ENCODE data around the gene KCNRG.
"Not testable (repeated sequence)": the region's sequence is repeated elsewhere in the genome, so short reads cannot be mapped to it uniquely, and the experiment has no call there.

The KCNRG gene, protein sequence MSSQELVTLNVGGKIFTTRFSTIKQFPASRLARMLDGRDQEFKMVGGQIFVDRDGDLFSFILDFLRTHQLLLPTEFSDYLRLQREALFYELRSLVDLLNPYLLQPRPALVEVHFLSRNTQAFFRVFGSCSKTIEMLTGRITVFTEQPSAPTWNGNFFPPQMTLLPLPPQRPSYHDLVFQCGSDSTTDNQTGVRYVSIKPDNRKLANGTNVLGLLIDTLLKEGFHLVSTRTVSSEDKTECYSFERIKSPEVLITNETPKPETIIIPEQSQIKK

GRCh38 chr13:50015258-50015657, at the start of gene KCNRG:
TSS of gene KCNRG (plus strand) at chr13:50015444. CDS start at chr13:50015494, 50 bp downstream.
- DNase-seq (ENCODE audit: low spot score), result no peak

DNA sequence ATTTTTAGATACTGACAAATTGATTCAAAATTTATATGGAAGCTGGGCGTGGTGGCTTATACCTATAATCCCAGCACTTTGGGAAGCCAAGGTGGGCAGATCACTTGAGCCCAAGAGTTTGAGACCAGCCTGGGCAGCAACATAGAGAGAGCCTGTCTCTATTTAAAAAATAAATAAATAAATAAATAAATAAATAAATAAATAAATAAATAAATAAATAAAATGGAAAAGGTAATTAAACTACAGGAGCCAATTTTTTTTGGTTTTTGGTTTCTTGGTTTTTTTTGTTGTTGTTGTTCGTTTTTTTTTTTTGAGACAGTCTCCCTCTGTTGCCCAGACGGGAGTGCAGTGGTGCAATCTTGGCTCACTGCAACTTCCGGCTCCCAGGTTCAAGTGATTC, 47.8 kb upstream of the KCNRG start:
- DNase-seq (ENCODE audit: low spot score), result no peak

GRCh38 chr13:49972709-49973108, 42.5 kb upstream of the KCNRG start:
- DNase-seq (ENCODE audit: low spot score), result no peak

- DNase-seq (ENCODE audit: low spot score), result no peak
Measured at GRCh38 chr13:49975826-49976225, 39.4 kb upstream of the KCNRG start.

DNA sequence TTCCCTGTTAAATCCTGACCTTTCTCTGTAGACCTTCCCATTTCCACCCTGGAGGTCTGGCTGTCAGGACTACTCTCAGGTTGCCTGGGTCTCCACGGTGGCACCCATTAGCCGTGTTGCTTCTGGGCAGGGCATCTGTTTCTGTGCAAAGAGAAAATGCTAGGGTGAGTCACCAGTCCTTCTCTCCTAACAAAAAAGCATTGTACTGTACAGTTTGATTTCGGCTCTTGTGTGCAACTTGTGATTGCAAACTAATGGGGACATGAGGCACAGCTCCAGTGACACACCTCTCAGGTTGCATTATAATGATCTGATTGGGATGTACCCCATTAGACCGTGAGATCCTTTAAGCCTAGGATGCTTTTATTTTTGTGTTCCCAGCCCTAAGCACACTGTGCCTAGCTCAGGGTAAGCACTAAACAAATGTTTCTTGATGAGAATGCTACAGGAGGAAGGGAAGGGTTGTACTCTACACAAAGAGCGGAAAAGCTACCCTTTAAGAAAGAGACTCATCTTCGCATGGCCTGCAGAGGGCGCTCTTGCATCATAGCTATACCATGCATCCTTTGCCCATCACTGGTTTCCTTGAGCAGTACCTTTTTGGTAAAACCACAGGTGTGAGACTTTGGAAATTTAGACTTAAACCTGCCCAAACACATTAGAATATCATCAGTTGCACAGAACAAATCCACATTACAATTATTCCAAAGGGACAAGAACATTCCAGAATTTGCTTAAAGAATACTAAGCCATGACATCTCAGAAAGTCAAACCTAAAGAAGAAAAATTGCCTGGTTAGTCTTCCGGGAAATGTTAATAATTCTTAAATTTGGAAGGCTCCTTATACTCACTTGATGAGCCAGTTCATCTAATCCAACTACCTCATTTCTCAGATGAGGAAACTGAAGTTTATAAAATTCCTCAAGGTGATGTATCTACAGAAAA, 38.7 kb upstream of the KCNRG start:
- DNase-seq (ENCODE audit: low spot score), result peak; percentile 45

DNA sequence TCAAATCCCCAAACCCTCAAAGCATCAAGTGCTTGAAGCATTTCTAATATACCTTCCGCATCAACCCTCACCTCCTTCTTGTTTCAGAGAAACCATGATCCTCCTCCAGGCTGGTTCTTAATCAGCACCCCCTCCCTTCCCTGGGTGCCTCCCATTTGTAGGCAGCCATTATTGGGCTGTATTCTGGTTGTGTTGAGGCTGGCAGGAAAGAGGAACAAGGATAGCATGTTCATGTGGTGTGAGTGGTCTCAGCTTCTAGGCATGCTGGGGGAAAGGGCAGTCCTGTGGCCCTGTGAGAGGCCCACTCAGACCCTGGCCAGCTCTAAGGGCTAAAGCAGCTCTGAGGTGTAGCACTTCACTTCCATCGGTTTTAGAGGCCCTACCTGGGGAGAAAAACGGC, 37.3 kb upstream of the KCNRG start:
- no peak for DNase-seq (ENCODE audit: low spot score)

GRCh38 chr13:49980266-49980665, 35.0 kb upstream of the KCNRG start:
- DNase-seq (ENCODE audit: low spot score), result no peak

DNA sequence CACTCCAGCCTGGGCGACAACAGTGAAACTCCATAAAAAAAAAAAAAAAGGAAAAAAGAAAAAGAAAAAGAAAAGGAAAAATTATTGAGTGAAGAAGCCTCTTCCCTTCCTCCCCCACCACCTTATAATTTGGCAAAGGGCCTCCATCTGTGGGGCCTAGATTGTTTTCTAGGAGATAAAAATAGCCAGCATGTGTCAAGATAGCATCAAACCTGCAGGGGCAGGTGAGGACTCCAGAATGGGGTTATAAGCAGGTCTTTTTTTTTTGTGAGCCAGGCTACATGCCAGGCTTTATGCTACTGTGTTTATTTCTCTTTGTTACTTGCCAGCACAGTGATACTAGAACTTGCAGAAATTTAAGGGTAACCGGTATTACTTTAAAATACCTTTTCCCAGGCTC, 30.1 kb upstream of the KCNRG start:
- no peak for DNase-seq (ENCODE audit: low spot score)

GRCh38 chr13:49986471-49986870, 28.8 kb upstream of the KCNRG start:
- DNase-seq (ENCODE audit: low spot score), result no peak

DNA sequence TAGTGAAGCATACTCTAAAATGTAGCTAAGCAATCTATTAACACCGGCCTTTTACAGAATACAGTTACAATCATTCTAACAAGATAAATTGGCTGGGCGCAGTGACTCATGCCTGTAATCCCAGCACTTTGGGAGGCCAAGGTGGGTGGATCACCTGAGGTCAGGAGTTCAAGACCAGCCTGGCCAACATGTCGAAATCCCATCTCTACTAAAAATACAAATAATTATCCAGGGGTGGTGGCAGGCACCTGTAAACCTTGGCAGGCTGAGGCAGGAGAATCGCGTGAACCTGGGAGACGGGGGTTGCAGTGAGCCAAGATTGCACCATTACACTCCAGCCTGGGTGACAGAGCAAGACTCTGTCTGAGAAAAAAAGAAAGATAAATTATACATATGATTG, 24.6 kb upstream of the KCNRG start:
- not testable (repeated sequence) for DNase-seq (ENCODE audit: low spot score)

DNA sequence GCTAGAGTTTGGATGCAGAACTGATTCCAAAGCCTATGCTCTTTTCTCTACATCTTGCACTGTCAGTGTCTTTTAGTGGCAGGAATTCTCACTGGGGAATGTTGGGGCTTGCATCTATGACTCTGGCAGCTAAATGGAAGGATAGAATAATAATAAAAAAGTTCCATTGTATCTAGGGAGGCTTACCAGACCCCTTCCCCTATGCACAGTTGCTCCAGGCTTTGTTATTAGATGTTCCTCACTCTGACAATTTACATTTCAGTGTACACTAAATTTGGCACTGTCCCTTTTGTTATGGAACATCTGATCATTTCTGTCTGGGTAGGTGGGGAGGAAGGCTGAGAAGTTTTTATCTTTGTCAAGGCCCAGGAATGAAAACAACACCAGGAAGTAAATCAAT, 22.1 kb upstream of the KCNRG start:
- no peak for DNase-seq (ENCODE audit: low spot score)

DNA sequence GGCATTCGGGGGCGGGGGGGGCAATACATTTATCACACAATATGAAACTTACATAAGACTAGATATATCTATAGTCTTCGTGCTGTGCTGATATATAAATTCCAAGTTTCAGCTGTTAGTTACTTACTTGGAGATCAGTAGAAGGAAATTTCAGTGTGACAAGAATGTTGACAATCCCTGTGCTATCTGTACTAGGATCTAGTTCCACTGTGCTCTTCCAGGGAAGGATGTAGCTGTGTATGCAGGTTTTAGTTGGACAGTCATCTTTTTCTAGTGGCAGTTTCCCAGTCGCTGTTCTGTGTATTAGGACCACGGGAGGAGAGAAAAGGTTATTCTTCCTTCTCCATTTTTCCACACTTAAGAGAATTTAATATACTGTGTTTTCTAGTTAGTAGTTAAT, 21.6 kb upstream of the KCNRG start:
- no peak for DNase-seq (ENCODE audit: low spot score)

- no peak for DNase-seq (ENCODE audit: low spot score)
Measured at GRCh38 chr13:49995625-49996101, 19.6 kb upstream of the KCNRG start.

DNA sequence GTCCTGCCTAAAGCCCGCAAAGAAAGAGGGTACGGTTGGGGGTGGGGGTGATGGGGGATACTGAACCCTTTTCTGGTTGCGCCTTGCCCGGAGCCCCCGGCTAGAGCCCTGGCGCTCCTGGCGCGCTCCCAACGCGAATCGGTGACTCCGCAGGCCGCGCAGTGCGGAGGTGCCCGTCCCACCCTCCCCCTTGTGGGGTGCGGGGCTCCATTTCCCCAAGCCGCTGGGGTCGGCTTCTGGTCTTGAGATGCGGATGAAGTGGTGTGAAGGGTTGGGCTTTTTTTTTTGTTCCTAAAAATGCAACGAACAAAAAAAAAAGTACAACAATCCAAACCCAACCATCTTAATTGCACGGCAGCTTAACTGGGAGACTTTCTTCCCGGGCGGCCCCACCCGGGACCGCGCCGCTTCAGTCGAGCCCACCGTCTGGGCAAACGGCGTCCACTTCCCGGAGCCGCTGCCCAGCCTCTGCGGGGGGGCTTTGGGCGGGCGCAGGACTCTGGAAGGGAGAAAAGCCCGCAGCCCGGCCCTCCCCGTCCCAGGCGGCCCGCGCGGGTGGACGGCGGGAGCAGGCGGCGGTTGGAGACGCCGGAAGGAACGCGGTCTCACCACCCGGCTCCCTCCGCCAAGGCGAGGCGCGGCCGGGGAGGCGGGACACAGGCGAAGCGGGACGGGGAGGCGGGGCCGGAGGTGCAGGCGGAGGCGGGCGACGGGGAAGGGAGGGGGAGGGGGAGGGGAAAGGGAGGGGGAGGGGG, 18.9 kb upstream of the KCNRG start:
- peak; percentile 75 for DNase-seq (ENCODE audit: low spot score)

DNA sequence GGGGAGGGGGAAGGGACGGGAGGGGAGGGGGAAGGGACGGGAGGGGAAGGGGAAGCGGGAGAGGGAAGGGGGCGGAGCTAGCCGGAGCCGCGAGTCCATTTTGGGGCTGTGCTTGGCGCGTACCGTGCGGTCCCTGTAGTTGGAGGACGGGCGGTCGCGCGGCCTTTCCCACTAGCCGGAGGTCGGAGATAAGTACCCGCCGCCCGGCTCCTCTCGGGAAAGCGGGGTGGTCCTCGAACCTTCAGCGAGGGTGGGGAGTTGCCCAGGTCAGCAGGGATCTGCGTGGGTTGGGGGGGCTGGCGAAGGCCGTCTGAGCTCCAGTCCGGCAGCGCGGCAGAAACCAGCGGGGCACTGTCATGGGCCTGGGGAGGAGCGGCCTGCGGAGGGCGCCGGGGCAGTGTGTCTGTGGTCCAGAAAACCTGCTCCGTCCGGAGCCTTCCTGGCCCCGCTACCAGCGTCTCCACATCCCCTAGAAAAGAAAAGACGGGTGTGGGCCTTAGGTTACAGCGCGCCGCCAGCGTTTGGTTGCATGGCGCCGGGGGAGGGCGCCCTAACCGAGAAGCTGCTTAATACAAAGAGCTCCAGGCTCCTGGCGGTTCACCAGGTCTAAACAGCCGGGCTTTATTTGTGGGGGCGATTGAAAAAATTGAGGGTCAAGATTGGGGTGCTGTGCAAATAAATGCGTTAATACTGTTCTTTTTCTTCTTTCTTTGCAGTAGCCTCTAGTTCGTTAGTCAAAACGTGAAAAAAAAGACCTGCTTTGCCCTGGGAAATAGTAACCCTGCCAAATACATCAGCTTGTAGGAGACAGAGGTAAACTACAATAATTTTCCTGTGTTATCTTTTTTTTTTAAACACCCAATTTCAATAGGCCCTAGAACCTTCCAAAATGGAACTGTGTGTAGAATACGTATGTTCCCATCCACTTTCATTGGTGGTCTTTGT, 18.0 kb upstream of the KCNRG start, which contains the start of gene TRIM13:
Gene TRIM13 (plus strand): TSS at position 92 of the 945 bp plus-strand sequence. CDS start 14,899 bp downstream, outside the sequence.
- peak; percentile 72 for DNase-seq (ENCODE audit: low spot score)

GRCh38 chr13:49997955-49998354, 17.3 kb upstream of the KCNRG start:
- no peak for DNase-seq (ENCODE audit: low spot score)

GRCh38 chr13:49998714-49999624, 16.3 kb upstream of the KCNRG start:
- no peak for DNase-seq (ENCODE audit: low spot score)

- no peak for DNase-seq (ENCODE audit: low spot score)
Measured at GRCh38 chr13:50001287-50001686, 14.0 kb upstream of the KCNRG start.

DNA sequence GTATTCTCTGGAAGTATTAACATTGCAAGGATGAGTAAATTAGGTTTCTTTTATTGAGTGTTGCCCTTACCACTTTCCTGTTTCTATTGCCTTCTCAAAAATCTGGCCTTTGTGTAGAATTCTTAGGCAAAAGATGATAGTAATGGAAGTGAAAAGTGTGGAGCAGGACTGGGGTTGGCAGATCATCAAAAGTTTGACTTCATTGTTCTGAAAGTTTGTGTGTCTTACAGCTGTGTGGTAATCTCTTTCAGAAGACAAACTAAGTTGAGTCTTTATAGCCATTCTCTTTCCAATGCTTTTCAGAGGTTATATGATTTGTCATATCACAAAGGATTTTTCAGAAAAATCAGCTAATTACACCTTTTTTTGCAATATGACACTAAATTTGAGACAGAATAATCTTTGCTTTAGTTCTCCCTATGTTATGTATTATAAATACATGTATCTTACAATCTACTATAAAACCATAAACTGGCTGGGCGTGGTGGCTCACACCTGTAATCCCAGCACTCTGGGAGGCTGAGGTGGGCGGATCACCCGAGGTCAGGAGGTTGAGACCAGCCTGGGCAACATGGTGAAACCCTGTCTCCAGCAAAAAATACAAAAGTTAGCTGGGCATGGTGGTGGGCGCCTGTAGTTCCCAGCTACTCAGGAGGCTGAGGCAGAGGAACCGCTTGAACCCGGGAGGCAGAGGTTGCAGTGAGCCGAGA, 8.7 kb upstream of the KCNRG start:
- no peak for DNase-seq (ENCODE audit: low spot score)

Data from HuH-7 (cell line).